ENCODE measurements around the gene SLC11A1.

GRCh38 chr2:218362606-218363005, 19.5 kb upstream of the SLC11A1 start:
- TF ChIP-seq POLR2A (IDR thresholded peaks at IDR 0.05; ENCODE audit: low read depth, low read length) (no peak), SPI1 (IDR thresholded peaks at IDR 0.05; ENCODE audit: low read depth, low read length) (0 out of 2 replicates have a peak, but pooled peaks have one; percentile 8), POLR2AphosphoS5 (IDR thresholded peaks at IDR 0.05; ENCODE audit: low read depth, low read length) (no peak), TAF1 (IDR thresholded peaks at IDR 0.05; ENCODE audit: low read depth, low read length) (no peak), POU2F2 (IDR thresholded peaks at IDR 0.05; ENCODE audit: low read depth, low read length) (no peak)

Data from GM12891 (cell line).